Putamen (tissue), 1 donor: ENCODE data around the gene SND1.
"Not testable (repeated sequence)": the region's sequence is repeated elsewhere in the genome, so short reads cannot be mapped to it uniquely, and the experiment has no call there.

Experiments used
- DNase-seq: peaks from one replicate; pipeline ENCODE4 v3.0.0-alpha.2; 2016; ENCODE audit warnings: low spot score

Gene SND1

DNA sequence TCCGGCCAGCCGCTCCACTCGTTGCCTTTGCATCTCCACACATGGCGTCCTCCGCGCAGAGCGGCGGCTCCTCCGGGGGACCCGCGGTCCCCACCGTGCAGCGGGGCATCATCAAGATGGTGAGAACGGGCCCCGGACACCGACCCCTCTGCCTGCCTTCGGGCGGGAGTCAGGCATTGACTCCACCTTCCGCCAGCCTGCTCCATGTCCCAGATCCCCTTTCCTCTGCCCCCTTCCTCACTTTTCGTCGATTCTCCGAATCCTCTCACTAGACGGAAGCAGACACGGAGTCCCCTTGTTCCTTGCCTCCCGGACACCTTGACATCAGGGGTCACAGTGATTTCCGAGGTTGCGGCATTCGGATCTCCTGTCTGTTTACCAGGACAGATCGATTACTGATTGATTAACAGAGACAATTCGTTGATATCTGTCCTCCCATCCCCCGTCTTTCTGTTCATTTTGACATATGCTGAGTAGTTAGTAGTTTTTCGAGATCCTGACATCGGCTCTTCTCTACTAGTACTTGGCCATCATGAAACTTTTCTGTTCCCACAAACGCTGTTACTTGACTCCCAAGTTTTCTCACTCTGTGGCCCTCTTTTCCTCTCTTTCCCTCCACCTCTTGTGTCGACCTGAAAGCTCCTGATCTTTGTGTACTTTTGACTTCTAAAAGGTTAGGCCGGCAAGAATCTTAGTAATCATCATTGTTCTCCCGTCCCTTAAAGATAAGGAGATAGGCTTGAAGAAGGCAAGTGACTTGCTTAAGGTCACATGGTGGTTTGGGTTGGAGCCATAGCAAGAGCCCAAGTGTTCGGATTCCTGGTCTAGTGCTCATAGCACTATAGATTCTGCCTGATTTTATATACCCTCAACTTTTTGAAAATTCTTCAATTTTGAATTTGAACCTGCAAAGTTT, 597 bp downstream of the SND1 start:
- no peak for DNase-seq

DNA sequence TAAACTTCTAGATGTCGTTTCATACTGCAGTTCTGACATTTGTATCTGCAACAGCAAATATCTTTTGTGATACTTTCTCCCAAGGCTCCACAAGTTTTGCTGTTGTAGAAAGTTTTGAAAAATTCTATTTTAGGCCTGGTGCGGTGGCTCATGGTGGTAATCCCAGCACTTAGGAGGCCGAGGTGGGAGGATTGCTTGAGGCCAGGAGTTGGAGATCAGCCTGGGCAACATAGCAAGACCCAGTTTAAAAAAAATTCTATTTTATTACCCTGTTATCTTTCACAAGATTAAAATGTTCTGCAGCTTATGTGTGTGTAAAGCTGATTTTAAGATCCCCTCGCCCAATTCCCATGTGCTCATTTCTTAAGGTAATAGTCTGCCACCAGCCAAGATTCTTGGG, 1.4 kb downstream of the SND1 start:
- DNase-seq: no peak

DNA sequence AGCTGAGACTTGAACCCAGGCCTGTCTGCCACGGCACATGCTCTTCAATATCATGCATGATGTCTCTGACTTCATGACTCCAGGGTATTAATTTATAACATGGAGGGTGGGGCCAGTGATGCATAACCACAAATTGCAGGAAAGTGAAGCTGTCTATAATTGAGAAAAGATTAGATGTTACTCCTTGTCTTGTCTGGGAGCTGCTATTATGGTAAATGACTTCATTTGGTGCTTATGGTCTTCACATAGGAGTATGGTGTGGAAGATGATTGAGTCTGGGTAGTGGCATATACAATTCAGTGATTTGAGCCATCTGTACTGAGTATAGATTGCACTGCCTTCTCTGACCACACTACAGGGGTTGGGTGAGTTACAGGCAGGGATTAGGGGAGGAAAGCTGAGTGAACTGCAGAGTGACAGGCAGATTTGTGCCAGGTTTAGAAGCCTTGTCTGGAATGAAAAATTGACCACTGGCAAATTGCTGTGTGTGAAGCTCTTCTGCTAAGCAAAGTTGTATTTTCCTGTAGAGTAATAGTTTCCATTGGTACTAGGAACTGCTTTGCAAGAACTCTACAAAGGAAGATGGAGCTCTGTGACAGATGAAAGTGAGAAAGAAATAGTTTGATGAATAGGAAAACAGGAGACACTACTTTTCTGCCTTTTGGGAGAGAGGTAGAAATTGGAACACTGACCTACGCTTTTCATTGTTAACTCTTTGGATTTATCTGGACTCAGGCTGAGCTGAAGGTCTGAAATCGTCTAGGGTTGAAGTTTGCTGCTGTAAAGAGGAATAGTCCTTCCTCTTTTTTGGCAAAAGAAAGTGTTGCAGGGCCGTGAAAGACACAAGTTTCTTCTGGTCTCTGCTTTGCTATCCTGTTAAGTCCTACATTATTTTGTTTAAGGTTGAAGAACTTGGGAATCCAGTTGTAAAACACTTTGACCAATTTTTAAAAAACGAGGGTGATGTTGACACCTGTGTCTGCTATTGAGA, 2.7 kb downstream of the SND1 start:
- DNase-seq: no peak

DNA sequence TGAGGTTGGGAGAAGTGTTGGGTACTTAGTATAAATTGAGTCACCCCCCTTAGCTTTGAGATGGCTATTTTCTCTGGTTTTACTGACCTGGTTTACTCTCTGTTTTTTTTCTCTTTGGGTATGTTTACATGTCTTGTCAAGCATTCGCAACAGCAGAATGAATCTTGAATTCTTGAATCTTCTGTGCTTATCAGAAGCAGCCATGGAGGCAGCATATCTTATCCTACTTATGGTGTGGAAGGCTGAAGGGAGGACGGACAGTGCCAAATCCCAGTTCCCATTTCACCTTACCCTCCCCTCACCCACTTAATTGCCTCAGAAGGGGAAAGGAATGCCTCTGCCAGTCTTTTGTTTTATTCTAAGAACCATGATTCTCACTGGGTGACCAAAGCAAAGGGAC, 3.7 kb downstream of the SND1 start:
- DNase-seq: no peak

DNA sequence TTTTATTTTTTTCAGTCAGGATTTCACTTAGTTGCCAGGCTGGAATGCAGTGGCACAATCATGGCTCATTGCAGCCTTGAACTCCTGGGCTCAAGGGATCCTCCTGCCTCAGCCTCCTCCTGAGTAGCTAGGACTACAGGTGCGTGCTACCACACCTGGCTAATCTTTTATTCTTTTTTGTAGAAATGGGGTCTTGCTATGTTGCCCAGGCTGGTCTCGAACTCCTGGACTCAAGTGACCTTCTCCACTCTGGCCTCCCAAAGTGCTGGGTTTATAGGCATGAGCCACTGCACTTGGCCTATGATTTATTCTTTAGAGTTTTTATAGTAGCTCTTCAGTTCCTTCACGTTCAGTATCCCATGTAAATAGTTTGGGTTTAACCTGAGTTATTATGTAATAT, 5.5 kb downstream of the SND1 start:
- no peak for DNase-seq

DNA sequence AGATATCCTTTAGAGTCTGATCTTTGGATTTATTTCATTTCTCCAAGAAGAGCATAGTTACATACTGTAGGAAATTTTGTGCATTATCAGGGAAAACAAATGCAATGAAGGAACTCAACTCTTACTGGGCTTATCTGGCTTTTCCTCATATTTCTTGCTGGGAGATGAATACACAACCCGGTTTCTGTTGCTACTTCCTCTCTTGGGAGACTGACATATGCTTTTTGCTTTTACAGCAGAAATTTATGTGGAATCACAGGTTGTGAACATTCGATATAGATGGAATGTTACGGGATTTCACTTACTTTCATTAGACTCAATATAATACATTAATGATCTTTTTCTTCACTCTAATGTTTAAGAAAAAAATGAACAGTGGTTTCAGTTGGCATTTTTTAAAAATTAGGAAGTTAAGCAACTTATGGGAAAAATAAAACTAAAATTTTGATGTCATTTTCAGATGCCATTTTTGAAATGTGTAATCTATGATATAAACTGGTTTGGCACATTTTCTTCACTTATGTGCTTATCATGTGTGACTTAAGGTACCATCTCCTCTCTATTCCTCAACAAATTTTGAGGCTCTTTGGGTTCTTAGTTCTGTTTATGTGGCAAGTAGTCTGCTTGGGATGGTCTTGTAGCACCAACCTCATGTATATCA, 7.1 kb downstream of the SND1 start:
- no peak for DNase-seq

DNA sequence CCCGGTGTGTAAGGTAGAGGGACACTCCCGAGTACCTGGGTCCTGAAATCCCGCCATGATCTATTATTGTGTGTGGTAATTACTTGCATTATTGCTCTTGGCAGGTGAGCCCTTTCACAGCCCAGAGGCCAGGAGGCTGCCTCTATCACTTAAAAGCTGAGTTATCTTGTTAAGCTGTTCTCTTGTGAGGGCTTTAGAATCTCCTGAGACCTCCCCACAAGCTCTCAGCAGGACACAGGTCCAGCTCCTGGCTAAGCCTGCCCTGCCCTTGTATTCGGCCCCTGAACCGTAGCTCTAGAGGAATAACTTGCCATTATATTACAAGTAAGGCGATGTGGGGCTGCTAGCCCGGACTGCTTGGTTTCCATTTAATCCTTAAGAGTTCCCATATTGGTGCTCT, 13.9 kb downstream of the SND1 start:
- DNase-seq: no peak

DNA sequence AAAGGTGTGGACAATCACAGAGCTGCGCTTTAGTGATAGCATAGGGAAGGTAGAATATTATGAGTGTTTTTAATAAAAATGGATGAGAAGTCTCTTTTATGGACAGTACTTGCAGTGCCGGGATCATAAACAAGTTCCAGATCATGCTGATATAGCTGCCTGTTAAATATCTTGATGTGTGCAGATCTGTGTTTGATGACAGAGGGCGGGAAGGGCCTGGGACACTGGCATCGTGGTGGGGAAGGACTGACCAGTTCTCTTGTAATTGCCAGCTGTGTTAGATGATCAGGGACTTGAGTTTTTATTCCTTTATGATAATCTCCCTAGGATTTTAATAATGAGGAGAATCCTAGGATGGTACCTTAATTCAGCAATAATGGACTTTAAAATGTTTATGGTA, 14.6 kb downstream of the SND1 start:
- DNase-seq: no peak

DNA sequence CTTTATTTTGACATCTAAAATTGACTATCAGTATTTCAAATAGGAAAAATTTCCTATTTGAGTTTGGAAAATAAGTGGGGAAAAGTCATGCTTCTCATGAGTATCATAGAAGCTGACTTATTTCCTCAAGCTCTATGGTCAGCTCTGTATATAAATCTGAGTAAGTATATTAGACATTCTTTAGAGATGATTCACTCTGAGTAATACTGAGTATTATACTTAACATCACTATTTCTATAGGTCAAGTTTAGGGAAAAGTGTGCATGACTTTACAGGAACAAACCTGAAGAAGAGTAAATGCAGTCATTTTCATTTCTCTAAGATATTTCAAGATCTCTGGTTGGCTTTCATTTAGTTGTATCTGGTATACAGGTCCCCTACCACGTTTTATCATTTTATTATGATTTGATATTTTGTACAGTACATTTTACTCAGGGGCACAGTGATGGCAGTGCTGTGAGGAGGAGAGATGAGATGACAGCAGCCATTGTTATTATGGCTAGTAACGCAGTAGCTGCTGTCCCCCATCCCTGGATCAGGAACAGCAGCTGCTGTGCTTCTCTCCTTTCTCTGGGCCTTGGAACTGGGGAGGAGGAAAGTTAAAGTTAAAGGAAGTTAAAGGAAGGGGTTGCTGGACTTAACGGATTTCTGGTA, 15.2 kb downstream of the SND1 start:
- no peak for DNase-seq

DNA sequence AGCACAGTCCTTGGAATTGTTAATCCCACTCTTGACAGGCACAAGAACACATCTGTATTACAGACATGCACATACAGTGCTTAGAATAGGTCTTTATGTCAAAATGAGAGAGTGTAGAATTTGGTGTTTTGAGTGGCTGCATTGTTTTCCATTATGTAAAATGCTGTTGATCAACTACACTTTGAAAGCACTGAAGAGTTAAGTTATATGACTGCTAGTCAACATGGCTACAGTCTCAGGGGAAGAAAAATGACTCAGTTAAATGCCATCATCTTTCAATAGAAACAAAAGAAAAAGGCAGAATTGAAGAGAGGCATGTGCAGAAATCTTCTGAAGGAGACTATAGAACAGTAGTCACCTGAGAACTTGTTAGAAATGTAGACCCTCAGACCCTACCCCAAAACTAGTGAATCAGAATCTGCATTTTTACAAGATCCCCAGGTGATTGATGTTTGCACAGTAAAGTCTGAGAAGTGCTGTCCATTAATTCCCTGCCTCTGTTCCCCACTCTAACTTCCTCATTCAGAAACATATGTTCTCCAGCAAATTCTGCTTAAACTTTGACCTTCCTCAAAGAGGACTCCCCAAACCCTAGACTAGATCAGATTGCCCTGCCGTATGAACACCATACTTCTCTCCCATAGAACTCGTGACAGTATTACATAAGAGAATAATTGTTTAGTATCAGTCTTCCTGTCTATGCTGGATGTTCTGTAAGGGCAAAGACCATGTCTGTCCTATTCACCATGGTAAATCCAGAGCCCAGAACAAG, 16.0 kb downstream of the SND1 start:
- DNase-seq: no peak

DNA sequence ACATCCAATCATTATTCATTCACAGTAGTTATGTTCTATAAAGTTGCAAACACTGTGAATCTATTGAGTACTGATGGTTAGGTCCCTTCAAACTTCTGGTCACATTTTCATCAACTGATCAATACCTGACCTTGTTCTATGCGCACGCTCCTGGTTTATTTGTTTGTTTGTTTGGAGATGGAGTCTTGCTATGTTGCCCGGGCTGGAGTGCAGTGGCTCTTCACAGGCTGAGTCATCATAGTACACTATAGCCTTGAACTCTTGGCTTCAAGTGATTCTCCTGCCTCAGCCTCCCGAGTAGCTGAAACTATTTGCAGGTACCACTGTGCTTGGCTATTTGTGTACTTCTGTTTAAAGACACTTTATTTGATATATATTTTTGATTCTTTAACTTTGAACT, 19.3 kb downstream of the SND1 start:
- no peak for DNase-seq

DNA sequence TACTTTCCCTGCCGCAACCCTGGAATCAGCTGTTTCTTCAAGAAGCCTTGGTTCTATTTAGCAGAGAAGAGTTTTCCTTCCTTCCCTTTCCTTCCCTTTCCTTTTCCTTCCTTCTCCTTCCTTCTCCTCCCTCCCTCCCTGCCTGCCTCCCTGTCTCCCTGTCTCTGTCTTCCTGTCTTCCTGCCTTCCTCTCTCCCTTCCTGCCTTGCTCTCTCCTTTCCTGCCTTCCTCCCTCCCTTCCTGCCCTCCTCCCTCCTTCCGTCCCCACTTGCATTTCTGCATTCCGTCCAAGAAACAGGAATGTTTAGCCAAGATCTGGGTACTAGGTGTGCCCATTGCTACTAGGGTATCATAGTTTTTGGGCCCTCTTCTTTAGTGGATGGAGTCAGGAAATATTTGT, 21.9 kb downstream of the SND1 start:
- DNase-seq: no peak

DNA sequence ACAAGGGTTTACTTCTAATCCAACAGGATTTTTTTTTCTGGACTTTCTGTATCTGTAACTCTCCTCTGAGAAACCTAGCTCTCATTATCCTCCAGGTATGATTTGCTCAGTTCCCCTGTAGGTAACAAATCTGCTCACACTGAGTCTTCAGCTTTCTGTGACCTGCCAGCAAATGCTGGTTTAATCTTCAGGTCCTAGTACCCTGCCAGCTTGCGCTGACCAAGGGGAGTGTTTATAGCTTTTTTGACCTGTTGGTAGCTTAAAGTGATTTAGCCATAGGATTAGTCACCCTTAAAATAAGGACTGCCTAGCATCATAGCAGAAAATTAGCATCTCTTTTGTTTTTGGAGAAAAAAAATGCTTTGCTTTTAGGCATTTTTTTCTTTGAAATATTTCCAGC, 22.4 kb downstream of the SND1 start:
- no peak for DNase-seq

DNA sequence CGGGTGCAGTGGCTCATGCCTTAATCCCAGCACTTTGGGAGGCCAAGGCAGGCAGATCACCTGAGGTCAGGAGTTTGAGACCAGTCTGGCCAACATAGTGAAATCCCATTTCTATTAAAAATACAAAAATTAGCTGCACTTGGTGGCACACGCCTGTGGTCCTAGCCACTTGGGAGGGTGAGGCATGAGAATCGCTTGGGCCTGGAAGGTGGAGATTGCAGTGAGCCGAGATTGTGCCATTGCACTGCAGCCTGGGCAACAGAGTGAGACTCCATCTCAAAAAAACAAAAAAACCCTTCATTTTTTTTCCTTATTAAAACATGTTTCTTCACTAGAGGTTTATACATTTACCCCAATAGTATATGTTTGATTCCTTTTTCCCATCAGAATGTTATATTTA, 22.9 kb downstream of the SND1 start:
- not testable (repeated sequence) for DNase-seq

DNA sequence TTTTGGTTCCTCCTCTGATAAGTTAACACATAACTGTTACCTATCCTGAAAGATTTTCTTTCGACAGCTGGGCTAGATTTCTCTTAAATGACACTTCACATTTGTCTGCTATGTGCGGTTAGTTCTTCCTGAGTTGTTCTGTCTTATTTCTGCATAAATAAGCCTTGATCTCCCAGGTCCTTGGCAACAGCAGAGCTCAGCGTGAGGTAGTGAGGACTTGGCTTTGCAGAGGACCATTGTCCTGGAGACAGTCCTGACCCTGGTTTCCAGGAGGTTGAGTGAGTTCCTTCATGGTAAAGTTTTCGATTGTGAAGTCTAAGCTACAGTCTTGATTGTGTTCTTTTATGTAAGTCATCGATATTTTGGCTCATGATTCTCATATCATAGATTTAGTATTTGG, 23.7 kb downstream of the SND1 start:
- no peak for DNase-seq

DNA sequence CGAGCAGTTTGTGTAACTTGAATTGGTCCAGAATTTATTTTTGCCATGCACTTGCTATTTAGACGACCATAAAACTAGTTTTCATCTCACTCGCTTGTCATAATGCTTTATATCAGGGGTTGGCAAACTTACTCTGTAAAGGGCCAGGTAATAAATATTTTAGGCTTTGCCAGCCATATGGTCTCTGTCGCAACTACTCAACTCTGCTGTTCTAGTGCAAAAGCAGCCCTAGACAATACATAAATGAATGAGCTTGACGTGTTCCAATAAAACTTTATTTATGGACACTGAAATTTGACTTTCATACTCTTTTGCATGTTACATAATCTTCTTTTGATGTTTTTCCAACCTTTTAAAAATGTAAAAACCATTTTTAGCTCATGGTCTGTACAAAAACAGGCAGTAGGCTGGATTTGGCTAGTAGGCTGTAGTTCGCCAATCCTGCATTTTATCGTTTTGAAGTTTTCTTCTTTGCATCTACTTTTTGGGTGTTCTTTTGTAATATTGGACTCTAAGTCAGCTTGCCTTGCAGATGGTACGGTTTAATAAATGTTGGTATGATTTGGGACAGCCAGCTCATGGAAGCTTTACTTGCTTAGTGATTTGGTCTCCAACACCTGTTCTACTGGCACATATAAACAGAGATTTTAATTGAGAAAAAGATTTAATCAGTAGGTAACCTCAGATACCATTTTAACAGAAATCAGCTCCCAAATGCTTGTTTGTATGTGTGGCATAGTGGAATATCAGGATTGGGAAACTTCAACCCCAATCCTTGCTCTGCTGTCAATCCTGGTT, 25.6 kb downstream of the SND1 start:
- no peak for DNase-seq

DNA sequence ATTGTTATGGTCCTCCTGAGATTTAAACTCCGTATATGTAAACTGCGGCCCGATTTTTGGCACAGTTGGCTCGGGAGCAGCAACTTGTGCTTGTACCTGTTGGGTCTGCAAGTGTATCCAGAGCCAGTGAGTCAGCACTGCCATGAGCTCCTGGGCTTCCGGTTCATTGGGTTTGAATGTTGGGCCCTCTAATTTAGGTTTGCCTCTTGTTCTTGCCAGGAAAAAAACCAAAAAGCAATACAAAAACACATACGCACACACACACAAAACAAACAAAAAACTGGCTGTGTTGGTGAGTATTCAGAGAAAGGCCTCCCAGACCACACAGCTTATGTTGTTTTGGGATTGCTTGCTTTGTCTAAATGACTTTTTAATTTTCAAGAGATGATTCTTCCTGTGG, 26.3 kb downstream of the SND1 start:
- DNase-seq: no peak

DNA sequence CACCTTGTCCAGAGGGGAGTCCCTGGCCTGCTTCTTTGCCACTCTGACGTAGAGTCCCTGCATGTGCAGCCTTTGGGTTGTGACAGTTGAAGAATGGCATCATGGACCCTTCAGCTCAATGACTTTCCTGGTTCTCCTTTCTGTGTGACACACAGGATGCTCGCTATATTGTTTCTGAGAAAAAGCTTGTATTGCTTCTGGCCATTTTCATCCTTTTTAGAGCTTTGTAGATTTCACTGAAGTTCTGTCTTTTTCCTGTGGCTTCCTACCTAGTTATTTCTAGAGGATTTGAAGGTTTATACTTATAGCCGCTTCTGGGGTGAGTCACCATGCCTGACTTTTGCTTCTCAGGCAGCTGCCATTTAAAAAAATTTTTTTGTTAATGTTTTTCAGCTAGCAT, 27.0 kb downstream of the SND1 start:
- DNase-seq: no peak

DNA sequence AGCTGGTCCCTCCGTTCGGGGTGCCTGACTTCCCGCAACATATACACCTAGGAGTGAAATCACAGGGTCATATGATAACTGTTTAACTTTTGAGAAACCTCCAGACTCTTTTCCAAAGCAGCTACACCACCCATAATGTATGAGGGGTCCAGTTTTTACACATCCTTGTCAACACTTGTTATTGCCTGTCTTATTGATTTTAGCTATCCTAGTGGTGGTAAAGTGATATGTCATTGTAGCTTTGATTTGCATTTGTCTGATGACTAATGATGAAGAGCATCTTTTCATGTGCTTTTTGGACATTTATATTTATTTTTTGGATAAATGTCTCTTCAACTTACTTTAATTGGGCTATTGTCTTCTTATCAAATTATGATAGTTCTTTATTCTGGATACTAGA, 29.0 kb downstream of the SND1 start:
- DNase-seq: no peak

DNA sequence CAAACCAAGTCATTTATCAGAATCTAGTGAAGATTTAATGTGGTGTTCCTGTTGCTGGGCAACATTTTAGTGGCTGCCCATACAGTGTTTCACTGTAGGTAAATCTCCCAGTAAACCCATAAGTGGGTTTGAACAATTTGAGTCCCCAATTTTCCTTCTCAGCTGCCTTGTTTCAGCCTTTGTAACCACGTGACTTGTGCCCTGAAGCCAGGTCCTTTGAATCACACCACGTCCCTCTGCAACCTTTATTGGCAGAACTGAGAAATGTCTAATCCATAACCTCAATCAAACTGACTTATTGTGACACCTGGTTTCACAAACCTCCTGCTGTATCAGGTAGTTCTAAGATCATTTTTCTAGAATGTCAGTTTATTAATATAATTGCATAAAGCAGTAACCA, 30.1 kb downstream of the SND1 start:
- no peak for DNase-seq
